Parathyroid adenoma (tissue), 2 donors: ENCODE results near the gene ARMC2.

Experiments
- H2AFZ ChIP-seq: fragments of 300-600 bp; sonication (generic); one replicate; pipeline ENCODE4 v1.7.0; 2017; ENCODE audit warnings: antibody characterized with exemption, mild to moderate bottlenecking
- H3K27ac ChIP-seq: fragments of 300-600 bp; sonication (generic); one replicate; pipeline ENCODE4 v1.7.0; 2017
- H3K27me3 ChIP-seq: fragments of 300-600 bp; sonication (generic); one replicate; pipeline ENCODE4 v1.7.0; 2017; ENCODE audit warnings: low read length; ENCODE audit not compliant: control insufficient read depth, insufficient read depth
- H3K36me3 ChIP-seq: fragments of 300-600 bp; sonication (generic); one replicate; pipeline ENCODE4 v1.7.0; 2017; ENCODE audit warnings: low read length; ENCODE audit not compliant: control insufficient read depth, insufficient read depth
- H3K4me1 ChIP-seq: fragments of 300-600 bp; sonication (generic); one replicate; pipeline ENCODE4 v1.7.0; 2017; ENCODE audit warnings: control low read depth
- H3K4me2 ChIP-seq: fragments of 300-600 bp; sonication (generic); one replicate; pipeline ENCODE4 v1.7.0; 2017; ENCODE audit warnings: low read length
- H3K4me3 ChIP-seq: fragments of 300-600 bp; sonication (generic); one replicate; pipeline ENCODE4 v1.7.0; 2017; ENCODE audit warnings: low read depth, low read length
- H3K79me2 ChIP-seq: fragments of 300-600 bp; sonication (generic); one replicate; pipeline ENCODE4 v1.7.0; 2017; ENCODE audit warnings: control low read depth
- H3K9ac ChIP-seq: fragments of 300-600 bp; sonication (generic); one replicate; pipeline ENCODE4 v1.7.0; 2017; ENCODE audit warnings: mild to moderate bottlenecking
- H3K9me3 ChIP-seq: fragments of 300-600 bp; sonication (generic); one replicate; pipeline ENCODE4 v1.7.0; 2017; ENCODE audit warnings: low read length; ENCODE audit not compliant: control insufficient read depth
- TF ChIP-seq, protein P1 (sequence below): fragments of 300-600 bp; sonication (generic); IDR thresholded peaks from one replicate; pipeline ENCODE4 v1.7.0; 2017; ENCODE audit warnings: antibody characterized with exemption, mild to moderate bottlenecking
- donor health status: primary hyperparathyroidism.

ARMC2 gene

DNA sequence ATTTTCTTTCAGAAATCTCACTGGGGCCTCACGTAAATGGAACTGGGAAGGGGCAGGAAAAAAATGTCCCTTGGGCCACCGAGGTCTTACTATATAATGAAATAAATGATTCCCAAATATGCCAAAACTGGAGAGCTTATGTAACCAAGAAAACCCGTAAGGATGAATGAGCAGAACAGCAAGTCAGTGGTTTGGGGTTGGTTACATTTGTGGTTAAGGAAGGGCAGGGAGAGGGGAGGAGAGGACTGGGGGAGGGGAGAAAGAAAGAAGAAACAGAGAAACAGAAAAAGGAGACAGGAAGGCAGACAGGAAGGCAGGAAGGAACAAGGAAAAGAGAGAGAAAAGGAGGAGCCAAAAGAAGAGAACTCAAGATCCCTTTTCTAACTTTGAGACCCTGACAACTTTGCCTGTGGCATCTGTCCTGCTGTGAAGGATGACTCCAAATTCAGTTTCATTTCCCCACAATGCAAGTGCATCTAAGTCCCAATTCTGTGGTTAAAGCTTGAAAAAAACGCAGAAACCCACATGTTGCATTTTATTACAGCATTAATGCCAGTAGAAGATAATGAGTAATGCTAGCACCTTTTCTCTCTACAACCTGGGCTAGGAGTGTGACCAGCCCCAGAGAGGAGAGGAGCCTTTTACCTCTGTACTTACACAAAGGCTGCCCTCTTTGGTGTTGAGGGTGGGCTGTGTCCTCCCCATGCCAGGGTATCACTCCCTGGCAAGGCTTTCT is 10.8 kb upstream of the ARMC2 start:
- Histone ChIP-seq H3K9me3 (no peaks in the 10 kb centered on the region), H2AFZ (no peak overlapping the region), H3K36me3 (no peaks in the 10 kb centered on the region), H3K4me1 (no peaks in the 10 kb centered on the region), H3K79me2 (no peaks in the 10 kb centered on the region), H3K27ac (no peak overlapping the region), H3K4me3 (no peak overlapping the region), H3K9ac (no peak overlapping the region), H3K27me3 (no peaks in the 10 kb centered on the region), H3K4me2 (no peak overlapping the region)
- TF ChIP-seq, protein P1, sequence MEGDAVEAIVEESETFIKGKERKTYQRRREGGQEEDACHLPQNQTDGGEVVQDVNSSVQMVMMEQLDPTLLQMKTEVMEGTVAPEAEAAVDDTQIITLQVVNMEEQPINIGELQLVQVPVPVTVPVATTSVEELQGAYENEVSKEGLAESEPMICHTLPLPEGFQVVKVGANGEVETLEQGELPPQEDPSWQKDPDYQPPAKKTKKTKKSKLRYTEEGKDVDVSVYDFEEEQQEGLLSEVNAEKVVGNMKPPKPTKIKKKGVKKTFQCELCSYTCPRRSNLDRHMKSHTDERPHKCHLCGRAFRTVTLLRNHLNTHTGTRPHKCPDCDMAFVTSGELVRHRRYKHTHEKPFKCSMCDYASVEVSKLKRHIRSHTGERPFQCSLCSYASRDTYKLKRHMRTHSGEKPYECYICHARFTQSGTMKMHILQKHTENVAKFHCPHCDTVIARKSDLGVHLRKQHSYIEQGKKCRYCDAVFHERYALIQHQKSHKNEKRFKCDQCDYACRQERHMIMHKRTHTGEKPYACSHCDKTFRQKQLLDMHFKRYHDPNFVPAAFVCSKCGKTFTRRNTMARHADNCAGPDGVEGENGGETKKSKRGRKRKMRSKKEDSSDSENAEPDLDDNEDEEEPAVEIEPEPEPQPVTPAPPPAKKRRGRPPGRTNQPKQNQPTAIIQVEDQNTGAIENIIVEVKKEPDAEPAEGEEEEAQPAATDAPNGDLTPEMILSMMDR, result no peak

DNA sequence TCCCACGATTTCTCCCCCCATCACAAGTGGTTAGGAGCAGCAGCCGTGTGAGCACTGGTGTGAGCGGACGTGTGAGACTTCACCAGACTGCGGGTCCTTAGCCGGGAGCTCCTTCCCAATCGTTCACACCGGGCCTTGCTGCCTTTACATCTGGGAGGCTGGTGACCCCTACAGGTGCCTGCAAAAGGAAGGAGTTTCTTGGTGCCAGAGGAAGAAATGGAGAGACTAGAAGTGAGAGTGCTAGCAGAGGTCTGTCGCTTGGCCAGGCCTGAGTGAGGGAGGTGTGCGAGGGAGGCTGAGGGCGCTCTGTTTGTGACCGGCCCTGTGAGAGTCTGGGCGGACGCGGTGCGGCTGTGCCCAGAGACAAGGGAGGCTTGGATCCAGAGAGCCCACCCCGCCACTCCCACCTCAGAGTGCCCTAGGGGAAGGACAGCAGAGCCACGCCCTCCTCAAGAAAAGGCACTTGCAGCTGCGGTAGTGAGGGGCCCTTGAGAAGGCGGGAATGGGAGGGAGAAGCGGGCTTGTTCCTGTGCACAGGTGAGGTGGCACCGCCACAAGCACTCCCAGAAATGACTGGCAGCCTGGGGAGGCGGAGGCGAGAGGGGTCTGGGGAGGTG is 10.0 kb upstream of the ARMC2 start:
- H3K4me1 ChIP-seq, result no peaks in the 10 kb centered on the region
- H3K27ac ChIP-seq, result no peak overlapping the region
- TF ChIP-seq, protein P1, result no peak
- no peak overlapping the region for H3K4me2 ChIP-seq
- no peaks in the 10 kb centered on the region for H3K79me2 ChIP-seq
- H3K9me3 ChIP-seq, result no peaks in the 10 kb centered on the region
- no peak overlapping the region for H2AFZ ChIP-seq
- H3K9ac ChIP-seq, result no peak overlapping the region
- H3K36me3 ChIP-seq, result no peaks in the 10 kb centered on the region
- no peak overlapping the region for H3K4me3 ChIP-seq
- H3K27me3 ChIP-seq, result no peaks in the 10 kb centered on the region

DNA sequence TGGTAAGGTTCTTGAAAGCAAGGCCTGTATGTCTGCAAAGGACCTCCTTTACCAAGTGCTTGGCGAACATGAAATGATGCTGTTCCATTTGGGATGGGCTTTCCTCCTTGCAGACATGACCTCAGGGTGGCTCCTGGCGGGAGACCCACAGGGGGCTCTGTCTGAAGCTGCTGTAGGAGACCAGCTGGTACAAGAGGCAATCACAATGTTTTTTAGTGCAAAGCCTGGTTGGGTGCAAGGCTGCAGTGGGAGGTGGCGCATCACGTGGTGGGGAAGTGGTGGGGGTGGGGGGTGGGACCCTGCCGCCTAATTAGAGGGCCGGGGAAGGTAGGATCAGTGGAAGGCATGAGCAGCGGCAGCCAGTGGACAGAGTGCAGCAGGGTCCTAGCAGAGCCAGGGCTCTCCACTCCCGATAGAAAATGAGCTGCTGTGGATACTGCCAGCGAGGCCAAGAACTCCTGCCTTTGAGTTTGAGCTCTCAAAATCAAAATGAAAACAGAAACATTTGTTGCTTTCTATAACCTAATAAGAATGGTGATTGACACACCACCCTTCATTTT is 9.1 kb upstream of the ARMC2 start:
- no peak overlapping the region for H3K4me3 ChIP-seq
- H3K27me3 ChIP-seq, result no peaks in the 10 kb centered on the region
- H3K4me1 ChIP-seq, result no peaks in the 10 kb centered on the region
- TF ChIP-seq, protein P1, result no peak
- H3K9ac ChIP-seq, result no peak overlapping the region
- no peak overlapping the region for H3K4me2 ChIP-seq
- H2AFZ ChIP-seq, result no peak overlapping the region
- no peaks in the 10 kb centered on the region for H3K79me2 ChIP-seq
- no peaks in the 10 kb centered on the region for H3K36me3 ChIP-seq
- H3K9me3 ChIP-seq, result no peaks in the 10 kb centered on the region
- no peak overlapping the region for H3K27ac ChIP-seq

DNA sequence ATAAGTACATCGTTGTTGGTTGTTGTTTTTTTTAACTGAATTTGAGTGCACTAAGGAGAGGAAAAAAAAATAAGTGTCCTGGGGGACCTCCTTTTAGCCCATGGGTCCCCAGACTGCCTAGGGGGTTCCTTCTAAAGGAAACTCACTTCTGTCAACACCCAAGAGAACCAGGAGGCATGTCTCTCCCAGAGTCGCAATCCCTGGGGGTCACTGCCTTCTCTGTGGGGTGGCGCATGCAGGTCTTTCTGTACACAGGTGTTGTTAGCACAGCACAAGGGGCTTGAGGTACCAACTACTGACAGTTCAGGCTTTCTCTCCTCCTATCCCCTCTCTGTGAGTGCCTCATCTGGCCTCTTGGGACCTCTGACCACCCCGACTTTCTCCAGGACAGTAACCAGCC is 7.3 kb upstream of the ARMC2 start:
- H3K4me3 ChIP-seq, result no peak overlapping the region
- H3K27ac ChIP-seq, result no peak overlapping the region
- TF ChIP-seq, protein P1, result no peak
- H3K36me3 ChIP-seq, result no peaks in the 10 kb centered on the region
- no peaks in the 10 kb centered on the region for H3K9me3 ChIP-seq
- H3K4me2 ChIP-seq, result no peak overlapping the region
- H2AFZ ChIP-seq, result no peak overlapping the region
- H3K27me3 ChIP-seq, result no peaks in the 10 kb centered on the region
- no peak overlapping the region for H3K9ac ChIP-seq
- H3K79me2 ChIP-seq, result no peaks in the 10 kb centered on the region
- no peaks in the 10 kb centered on the region for H3K4me1 ChIP-seq
